WTC11 (cell line): ENCODE results near the gene SMOC1. TPM values are rescaled to one million over a fixed set of nuclear protein-coding genes. Genes with fewer than 3 reads are reported as not detected.
A peak's percentile ranks its signal among the peaks of the same experiment; 100 is the strongest.

Experiments used
- ATAC-seq: fragments of 200-7000 bp; cut with Tn5 transposase; 2 replicates; pipeline ENCODE4 v1.10.0; 2021; ENCODE audit warnings: mild to moderate bottlenecking, moderate library complexity
- CTCF ChIA-PET: fragments of 300-600 bp; sonication (Branson Sonifier 250); formaldehyde crosslinking; loops from one replicate; lab custom pipeline; 2021; ENCODE audit warnings: antibody characterized with exemption; lab: Charles Lee
- POLR2A ChIA-PET: fragments of 350-600 bp; sonication (Branson Sonifier 250); formaldehyde crosslinking; loops from one replicate; lab custom pipeline; 2021; ENCODE audit warnings: antibody characterized with exemption; lab: Charles Lee
- DNase-seq: peaks from one replicate; pipeline ENCODE4 v3.0.0; 2021; ENCODE audit warnings: low spot score
- H3K27ac Mint-ChIP-seq: 2 replicates; pipeline ENCODE4 v1.8.0; 2021; ENCODE audit warnings: mixed read lengths
- H3K27me3 Mint-ChIP-seq: 2 replicates; pipeline ENCODE4 v1.8.0; 2021; ENCODE audit warnings: low read depth, mild to moderate bottlenecking, moderate library complexity, mixed read lengths
- H3K36me3 Mint-ChIP-seq: 2 replicates; pipeline ENCODE4 v1.8.0; 2021; ENCODE audit warnings: mixed read lengths
- H3K4me1 Mint-ChIP-seq: 2 replicates; pipeline ENCODE4 v1.8.0; 2022; ENCODE audit warnings: mixed read lengths
- H3K4me3 Mint-ChIP-seq: 2 replicates; pipeline ENCODE4 v1.8.0; 2021; ENCODE audit warnings: mild to moderate bottlenecking, moderate library complexity, mixed read lengths
- H3K9me3 Mint-ChIP-seq: 2 replicates; pipeline ENCODE4 v1.8.0; 2021; ENCODE audit warnings: mixed read lengths
- ARID4B ChIP-seq: sonication (generic); formaldehyde crosslinking; IDR thresholded peaks from 2 replicates; pipeline ENCODE4 v1.8.0; 2023; ENCODE audit warnings: missing genetic modification reagents, mild to moderate bottlenecking, borderline replicate concordance
- ATF2 ChIP-seq: sonication (generic); formaldehyde crosslinking; IDR thresholded peaks from 2 replicates; pipeline ENCODE4 v1.8.1; 2022; ENCODE audit warnings: low read depth, missing genetic modification reagents, borderline replicate concordance
- CDX4 ChIP-seq: fragments of 250-450 bp; sonication (Bioruptor Pico); IDR thresholded peaks from 2 replicates; pipeline ENCODE4 v1.9.0; 2021; ENCODE audit warnings: moderate library complexity, mild to moderate bottlenecking, inconsistent platforms, borderline replicate concordance
- GABPB1 ChIP-seq: sonication (generic); formaldehyde crosslinking; IDR thresholded peaks from 2 replicates; pipeline ENCODE4 v1.8.1; 2023; ENCODE audit warnings: mild to moderate bottlenecking, missing genetic modification reagents
- KAT7 ChIP-seq: sonication (generic); formaldehyde crosslinking; IDR thresholded peaks from 2 replicates; pipeline ENCODE4 v1.8.1; 2023; ENCODE audit warnings: missing genetic modification reagents, mild to moderate bottlenecking, borderline replicate concordance
- MYBL2 ChIP-seq: sonication (generic); formaldehyde crosslinking; IDR thresholded peaks from 2 replicates; pipeline ENCODE4 v1.8.1; 2023; ENCODE audit warnings: mild to moderate bottlenecking, moderate library complexity, missing genetic modification reagents
- NR2C2 ChIP-seq: sonication (generic); formaldehyde crosslinking; IDR thresholded peaks from 2 replicates; pipeline ENCODE4 v1.8.0; 2022; ENCODE audit warnings: mild to moderate bottlenecking, missing genetic modification reagents
- SMAD3 ChIP-seq: sonication (generic); formaldehyde crosslinking; IDR thresholded peaks from 2 replicates; pipeline ENCODE4 v1.8.0; 2022; ENCODE audit warnings: missing genetic modification reagents, mild to moderate bottlenecking, borderline replicate concordance
- SP1 ChIP-seq: sonication (generic); formaldehyde crosslinking; conservative IDR thresholded peaks from 2 replicates; pipeline ENCODE4 v1.8.1; 2022; ENCODE audit warnings: missing genetic modification reagents
- TCF7 ChIP-seq: sonication (generic); formaldehyde crosslinking; IDR thresholded peaks from 2 replicates; pipeline ENCODE4 v1.8.0; 2022; ENCODE audit warnings: mild to moderate bottlenecking, low read depth, missing genetic modification reagents, moderate library complexity
- TEAD1 ChIP-seq: sonication (generic); formaldehyde crosslinking; IDR thresholded peaks from 2 replicates; pipeline ENCODE4 v1.8.0; 2022; ENCODE audit warnings: mild to moderate bottlenecking, missing genetic modification reagents
- TEAD4 ChIP-seq: sonication (generic); formaldehyde crosslinking; IDR thresholded peaks from 2 replicates; pipeline ENCODE4 v1.8.0; 2022; ENCODE audit warnings: mild to moderate bottlenecking, missing genetic modification reagents
- TP53 ChIP-seq: sonication (generic); formaldehyde crosslinking; IDR thresholded peaks from 2 replicates; pipeline ENCODE4 v1.8.1; 2023; ENCODE audit warnings: mild to moderate bottlenecking, missing genetic modification reagents
- ZBTB21 ChIP-seq: sonication (generic); formaldehyde crosslinking; IDR thresholded peaks from 2 replicates; pipeline ENCODE4 v1.8.1; 2023; ENCODE audit warnings: mild to moderate bottlenecking, missing genetic modification reagents, borderline replicate concordance
- ZBTB43 ChIP-seq: sonication (generic); formaldehyde crosslinking; IDR thresholded peaks from 2 replicates; pipeline ENCODE4 v1.8.1; 2023; ENCODE audit warnings: mild to moderate bottlenecking, missing genetic modification reagents
- ZNF232 ChIP-seq: sonication (generic); formaldehyde crosslinking; IDR thresholded peaks from 2 replicates; pipeline ENCODE4 v1.8.0; 2022; ENCODE audit warnings: mild to moderate bottlenecking, missing genetic modification reagents
- ZNF416 ChIP-seq: fragments of 250-450 bp; sonication (Bioruptor Pico); IDR thresholded peaks from 2 replicates; pipeline ENCODE4 v1.9.0; 2021; ENCODE audit warnings: mild to moderate bottlenecking, inconsistent platforms
- ZNF423 ChIP-seq: fragments of 250-450 bp; sonication (Bioruptor Pico); IDR thresholded peaks from 2 replicates; pipeline ENCODE4 v2.1.2; 2022; ENCODE audit warnings: mild to moderate bottlenecking, moderate library complexity
- ZNF512 ChIP-seq: sonication (generic); formaldehyde crosslinking; IDR thresholded peaks from 2 replicates; pipeline ENCODE4 v1.8.1; 2022; ENCODE audit warnings: missing genetic modification reagents, borderline replicate concordance
- ZNF671 ChIP-seq: fragments of 250-450 bp; sonication (Bioruptor Pico); IDR thresholded peaks from 2 replicates; pipeline ENCODE4 v1.8.0; 2021; ENCODE audit warnings: mild to moderate bottlenecking
- total RNA-seq: library from RNA; stranded (reverse); gene quantifications from 3 replicates; pipeline ENCODE4 v1.2.3, GENCODE V29; 2021
- TF ChIP-seq, protein P1 (sequence below): sonication (generic); formaldehyde crosslinking; IDR thresholded peaks from 2 replicates; pipeline ENCODE4 v1.8.1; 2022; ENCODE audit warnings: mild to moderate bottlenecking, moderate library complexity, missing genetic modification reagents

The SMOC1 gene
- total RNA-seq, 1 experiment from 2014 or later, result 1.1 TPM

GRCh38 chr14:69861025-69861569, 18.1 kb upstream of the SMOC1 start:
- DNase-seq, result no peak

GRCh38 chr14:69863083-69863482, 16.1 kb upstream of the SMOC1 start:
- POLR2A ChIA-PET, result no interaction called here

More at GRCh38 chr14:69861025-69861569, 18.1 kb upstream of the SMOC1 start:
- peaks cover 12% of the 10 kb centered on the region for H3K27me3 Mint-ChIP-seq
- peaks cover 25% of the 10 kb centered on the region for H3K9me3 Mint-ChIP-seq
- peaks cover 24% of the 10 kb centered on the region for H3K4me1 Mint-ChIP-seq
- peak; percentile 74; the same call in 1 of the 2 replicates for TF ChIP-seq ZNF423 (CRISPR knock-in tag)
- no peak for TF ChIP-seq SMAD3 (CRISPR knock-in tag)
- H3K27ac Mint-ChIP-seq, result 0 out of 2 replicates have a peak overlapping the region, but pooled peaks have one; percentile 17
- CTCF ChIA-PET, result interaction anchor here (1.1 to 1.3 kb wide), 3 partner anchors 17 to 167 kb away, joined by 3 to 5 read pairs (median 4); no protein-coding TSS in a partner anchor
- no peak overlapping the region for H3K4me3 Mint-ChIP-seq
- H3K36me3 Mint-ChIP-seq, result peaks cover 9% of the 10 kb centered on the region
- POLR2A ChIA-PET, result no interaction called here
- peak; percentile 51 for ATAC-seq

DNA sequence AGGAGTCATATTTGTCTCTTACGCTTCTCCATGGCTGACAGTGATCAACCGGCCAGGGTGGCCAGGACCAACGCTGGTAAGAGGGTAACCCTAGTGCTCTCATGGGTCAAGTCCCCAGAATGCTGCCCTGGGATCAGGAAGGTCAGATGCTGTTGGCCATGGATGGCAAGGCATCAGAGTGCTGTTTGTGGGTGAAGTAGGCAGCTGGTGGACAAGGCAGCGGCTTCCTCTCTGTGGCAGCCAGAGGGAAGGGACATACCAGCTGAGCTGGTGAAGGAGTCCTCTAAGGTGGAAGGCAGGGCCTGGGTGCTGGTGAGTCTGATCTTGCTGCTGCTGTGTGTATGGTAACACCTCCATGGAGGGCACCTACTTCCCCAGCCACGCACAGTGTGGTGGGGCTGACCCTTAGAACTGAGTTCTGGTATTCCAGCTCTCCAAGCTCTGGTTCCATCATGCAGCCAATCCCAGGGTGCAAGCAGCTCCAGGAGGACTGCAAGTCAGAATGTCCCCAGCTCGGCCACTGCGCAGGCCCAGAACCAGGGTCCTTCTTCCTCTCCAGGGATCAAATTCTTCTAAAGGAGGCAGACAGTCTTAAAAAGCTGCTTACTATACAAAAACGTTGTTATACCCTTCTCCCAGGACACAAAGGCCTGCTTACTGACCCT, 13.4 kb upstream of the SMOC1 start:
- no peak overlapping the region for H3K4me3 Mint-ChIP-seq
- H3K27ac Mint-ChIP-seq, result no peak overlapping the region
- ATAC-seq (no peak), DNase-seq (no peak)
- ChIA-PET POLR2A (no interaction called here), CTCF (interaction anchor here (0.7 kb wide), 1 partner anchor 25 kb away, joined by 3 read pairs; no protein-coding TSS in a partner anchor)
- H3K9me3 Mint-ChIP-seq, result peaks cover 62% of the 10 kb centered on the region
- H3K27me3 Mint-ChIP-seq, result peaks cover 6% of the 10 kb centered on the region
- peaks cover 7% of the 10 kb centered on the region for H3K4me1 Mint-ChIP-seq
- H3K36me3 Mint-ChIP-seq, result peaks cover 14% of the 10 kb centered on the region
- no peak for TF ChIP-seq ATF2
- TF ChIP-seq SP1 (CRISPR knock-in tag), result no peak
- TF ChIP-seq ARID4B, result no peak
- TF ChIP-seq TEAD1, result no peak
- TF ChIP-seq KAT7, result no peak
- TF ChIP-seq TCF7 (CRISPR knock-in tag), result no peak

More at GRCh38 chr14:69863083-69863482, 16.1 kb upstream of the SMOC1 start:
- TF ChIP-seq CDX4 (CRISPR knock-in tag) (no peak), ZBTB43 (CRISPR knock-in tag) (no peak), TCF7 (CRISPR knock-in tag) (no peak), ZNF671 (CRISPR knock-in tag) (no peak), NR2C2 (CRISPR knock-in tag) (no peak), MYBL2 (CRISPR knock-in tag) (no peak), ZBTB21 (no peak), GABPB1 (no peak), TP53 (CRISPR knock-in tag) (no peak), TEAD4 (no peak), ZNF512 (CRISPR knock-in tag) (no peak), ZNF416 (CRISPR knock-in tag) (no peak), ZNF232 (no peak)
- TF ChIP-seq, protein P1, sequence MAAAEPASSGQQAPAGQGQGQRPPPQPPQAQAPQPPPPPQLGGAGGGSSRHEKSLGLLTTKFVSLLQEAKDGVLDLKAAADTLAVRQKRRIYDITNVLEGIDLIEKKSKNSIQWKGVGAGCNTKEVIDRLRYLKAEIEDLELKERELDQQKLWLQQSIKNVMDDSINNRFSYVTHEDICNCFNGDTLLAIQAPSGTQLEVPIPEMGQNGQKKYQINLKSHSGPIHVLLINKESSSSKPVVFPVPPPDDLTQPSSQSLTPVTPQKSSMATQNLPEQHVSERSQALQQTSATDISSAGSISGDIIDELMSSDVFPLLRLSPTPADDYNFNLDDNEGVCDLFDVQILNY, result no peak
- H3K27ac Mint-ChIP-seq, result no peak overlapping the region
- DNase-seq (no peak), ATAC-seq (no peak)
- H3K4me3 Mint-ChIP-seq, result no peak overlapping the region
- peaks cover 16% of the 10 kb centered on the region for H3K27me3 Mint-ChIP-seq
- CTCF ChIA-PET, result interaction anchor here (1.0 to 1.4 kb wide), 3 partner anchors 15 to 165 kb away, joined by 3 to 4 read pairs (median 3); partner anchors contain the start of gene SMOC1
- peaks cover 9% of the 10 kb centered on the region for H3K36me3 Mint-ChIP-seq
- peaks cover 24% of the 10 kb centered on the region for H3K4me1 Mint-ChIP-seq
- H3K9me3 Mint-ChIP-seq, result peaks cover 39% of the 10 kb centered on the region
